IPS DF 6.9 (cell line): ENCODE measurements around the gene KLC3.

Source experiments
- DNase-seq: peaks from one replicate; pipeline ENCODE4 v3.0.0-alpha.2; 2013; ENCODE audit warnings: low read depth, low spot score
- H3K27ac ChIP-seq: one replicate; pipeline ENCODE4 v1.5.1; 2013; ENCODE audit warnings: low read length, control low read depth
- H3K27me3 ChIP-seq: 2 replicates; pipeline ENCODE4 v1.6.1; 2013; ENCODE audit warnings: mild to moderate bottlenecking, low read length; ENCODE audit not compliant: control insufficient read depth, insufficient read depth
- H3K36me3 ChIP-seq: 2 replicates; pipeline ENCODE4 v1.6.1; 2013; ENCODE audit warnings: low read length; ENCODE audit not compliant: control insufficient read depth, insufficient read depth
- H3K4me1 ChIP-seq: 2 replicates; pipeline ENCODE4 v1.6.1; 2013; ENCODE audit warnings: low read length; ENCODE audit not compliant: control insufficient read depth, insufficient read depth
- H3K4me3 ChIP-seq: 2 replicates; pipeline ENCODE4 v1.5.1; 2013; ENCODE audit warnings: mild to moderate bottlenecking, low read length
- H3K9me3 ChIP-seq: 2 replicates; pipeline ENCODE4 v1.6.1; 2013; ENCODE audit warnings: low read length, inconsistent platforms; ENCODE audit not compliant: control insufficient read depth, insufficient read depth
- WGBS: extraction: QIAGEN DNeasy Blood & Tissue Kit; methylation state at CpG from one replicate; pipeline ENCODE4 v1.1.7; 2013; ENCODE audit warnings: mixed read lengths, missing lambda C conversion rate; ENCODE audit not compliant: insufficient read length, insufficient coverage; 5-methylcytosine and 5-hydroxymethylcytosine counted together

Gene KLC3

DNA sequence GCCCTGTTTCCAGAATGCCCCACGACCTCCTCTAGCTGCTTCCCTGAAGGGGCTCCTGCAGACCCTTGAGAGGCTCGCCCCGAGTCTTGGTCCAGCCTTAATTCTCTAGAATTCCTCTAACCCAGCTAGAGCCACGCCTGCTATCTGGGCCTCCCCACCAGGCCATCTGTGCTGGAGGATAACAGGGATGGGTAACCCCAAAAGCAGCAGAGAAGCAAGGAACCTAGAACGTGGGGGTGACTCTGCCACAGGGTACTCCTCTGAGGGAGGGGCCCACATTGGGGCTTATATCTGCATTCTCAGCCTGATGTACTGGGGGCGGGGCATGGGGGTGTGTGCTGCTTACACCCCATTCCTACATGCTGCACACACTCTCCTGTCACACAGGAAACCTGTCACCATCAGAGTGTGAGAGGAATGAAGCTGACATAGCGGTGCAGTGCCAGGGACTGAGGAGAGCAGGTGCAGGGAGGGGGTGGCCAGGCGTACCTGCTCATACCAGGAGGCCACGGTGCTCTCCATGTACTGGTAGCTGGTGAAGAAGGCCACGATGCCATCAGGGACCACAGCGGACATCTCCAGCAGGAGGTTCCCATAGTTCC, 13.8 kb downstream of the KLC3 start:
- WGBS = no CpG with 5 or more reads among the region's 11 CpGs
- DNase-seq = no peak
- H3K4me3 ChIP-seq = no peak overlapping the region
- no peak overlapping the region for H3K27ac ChIP-seq
- no peaks in the 10 kb centered on the region for H3K27me3 ChIP-seq
- peaks cover 72% of the 10 kb centered on the region for H3K36me3 ChIP-seq
- H3K4me1 ChIP-seq = no peaks in the 10 kb centered on the region
- H3K9me3 ChIP-seq = no peaks in the 10 kb centered on the region

DNA sequence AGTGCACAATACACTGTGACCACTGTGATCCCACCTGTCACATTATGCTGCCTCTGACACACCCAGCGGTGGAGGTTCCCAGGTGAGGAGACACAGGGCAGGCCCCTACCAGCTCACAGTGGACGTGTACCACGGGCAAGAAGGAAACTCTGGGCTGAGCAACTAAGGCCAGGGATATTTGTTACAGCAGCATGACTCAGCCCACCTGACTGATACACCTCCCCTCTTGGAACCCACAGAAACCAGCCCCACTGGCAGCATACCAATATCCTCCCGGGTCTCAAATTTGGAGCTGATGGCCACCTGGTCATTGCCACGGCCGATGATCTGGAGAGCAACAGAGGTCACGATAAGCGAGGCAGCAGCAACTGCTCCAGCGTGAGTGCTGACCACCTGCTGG, 14.9 kb downstream of the KLC3 start:
- DNase-seq = no peak
- Histone ChIP-seq H3K9me3 (no peaks in the 10 kb centered on the region), H3K36me3 (peaks cover 69% of the 10 kb centered on the region), H3K4me1 (no peaks in the 10 kb centered on the region), H3K4me3 (no peak overlapping the region), H3K27me3 (no peaks in the 10 kb centered on the region), H3K27ac (no peak overlapping the region)
- no CpG with 5 or more reads among the region's 9 CpGs for WGBS

GRCh38 chr19:45355910-45356309, 15.4 kb downstream of the KLC3 start:
- WGBS = no CpG with 5 or more reads among the region's 9 CpGs
- Histone ChIP-seq H3K4me1 (no peaks in the 10 kb centered on the region), H3K4me3 (no peak overlapping the region), H3K27me3 (no peaks in the 10 kb centered on the region), H3K36me3 (peaks cover 65% of the 10 kb centered on the region), H3K27ac (no peak overlapping the region), H3K9me3 (no peaks in the 10 kb centered on the region)
- DNase-seq = no peak

DNA sequence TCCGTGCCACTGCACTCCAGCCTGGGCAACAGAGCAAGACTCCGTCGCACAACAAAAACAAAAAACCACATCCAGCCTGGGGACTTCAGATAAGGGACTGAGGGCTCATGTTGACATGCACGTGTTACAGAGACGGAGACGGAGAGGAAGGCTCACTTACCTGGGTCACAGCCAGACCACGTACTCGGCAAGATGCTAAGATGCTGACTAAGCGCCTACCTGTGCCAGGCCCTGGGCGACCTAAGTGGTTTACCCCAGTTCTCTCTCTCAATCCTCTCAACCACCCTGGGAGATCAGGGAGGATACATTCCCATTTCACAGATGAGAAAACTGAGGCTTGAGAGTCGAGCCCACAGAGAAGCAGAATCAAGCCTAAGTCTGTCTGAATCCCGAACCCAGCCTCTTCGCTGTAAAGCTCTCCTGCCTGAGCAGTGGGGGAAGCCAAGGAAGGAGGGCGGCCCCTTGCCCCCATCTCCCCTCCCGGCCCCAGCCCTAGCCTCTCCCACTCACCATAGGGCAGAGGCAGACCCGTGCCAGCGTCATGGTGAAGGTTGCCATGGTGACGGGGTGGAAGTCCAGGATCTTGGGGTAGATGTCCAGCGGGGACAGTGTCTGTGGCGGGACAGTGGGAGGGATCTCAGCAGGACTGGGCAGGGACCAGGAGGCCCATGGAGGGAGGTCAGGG, 16.4 kb downstream of the KLC3 start:
- no peaks in the 10 kb centered on the region for H3K9me3 ChIP-seq
- no peaks in the 10 kb centered on the region for H3K4me1 ChIP-seq
- DNase-seq = no peak
- no peak overlapping the region for H3K27ac ChIP-seq
- no peak overlapping the region for H3K4me3 ChIP-seq
- no peaks in the 10 kb centered on the region for H3K27me3 ChIP-seq
- H3K36me3 ChIP-seq = peaks cover 61% of the 10 kb centered on the region
- WGBS = no CpG with 5 or more reads among the region's 20 CpGs

DNA sequence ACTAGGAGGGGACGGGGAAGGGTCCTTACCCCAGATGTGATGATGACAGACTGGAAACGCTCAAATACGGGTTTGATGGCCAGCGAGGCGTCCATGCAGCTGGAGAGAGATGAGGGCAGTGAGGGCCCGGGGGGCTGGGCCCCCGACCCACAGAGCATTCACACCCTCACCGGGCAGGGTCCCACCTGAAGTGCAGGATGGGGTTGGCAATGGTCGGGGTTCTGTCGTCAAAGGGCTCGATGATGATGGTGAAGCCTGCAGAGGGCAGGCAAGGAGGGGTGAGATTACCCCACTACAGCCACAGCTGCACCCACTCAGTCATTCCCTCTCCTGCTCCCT, 16.9 kb downstream of the KLC3 start:
- Histone ChIP-seq H3K9me3 (no peaks in the 10 kb centered on the region), H3K27ac (no peak overlapping the region), H3K27me3 (no peaks in the 10 kb centered on the region), H3K4me1 (no peaks in the 10 kb centered on the region), H3K4me3 (no peak overlapping the region), H3K36me3 (peaks cover 61% of the 10 kb centered on the region)
- no CpG with 5 or more reads among the region's 11 CpGs for WGBS
- DNase-seq = no peak

DNA sequence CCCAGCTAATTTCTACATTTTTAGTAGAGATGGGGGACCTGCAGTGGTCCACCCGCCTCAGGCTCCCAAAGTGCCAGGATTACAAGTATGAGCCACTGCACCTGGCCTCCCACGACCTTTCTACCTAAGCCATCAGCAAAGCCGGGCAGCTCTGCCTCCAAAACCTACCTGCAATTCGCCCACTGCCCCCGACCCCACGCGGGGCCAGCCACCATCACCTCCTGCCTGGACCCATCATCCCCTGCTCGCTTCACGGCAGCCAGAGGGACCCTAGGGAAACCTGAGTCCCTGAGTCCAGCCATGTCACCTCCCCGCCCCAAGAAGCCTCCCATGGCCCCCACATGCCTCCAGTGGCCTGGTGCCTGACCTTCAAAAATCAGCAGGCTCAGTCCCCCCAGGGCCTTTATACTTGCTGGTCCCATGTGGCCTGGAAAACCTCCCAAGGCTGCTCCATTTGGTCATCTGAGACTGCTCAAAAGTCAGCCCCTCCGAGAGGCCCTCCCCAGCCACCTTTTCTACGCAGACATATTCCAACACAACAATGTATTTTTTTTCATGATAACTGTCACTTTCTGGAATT, 17.8 kb downstream of the KLC3 start:
- no peaks in the 10 kb centered on the region for H3K27me3 ChIP-seq

GRCh38 chr19:45361608-45362007, 21.1 kb downstream of the KLC3 start:
- H3K27ac ChIP-seq = no peak overlapping the region
- no peaks in the 10 kb centered on the region for H3K27me3 ChIP-seq
- H3K9me3 ChIP-seq = no peaks in the 10 kb centered on the region
- no peaks in the 10 kb centered on the region for H3K4me1 ChIP-seq
- H3K4me3 ChIP-seq = no peak overlapping the region
- WGBS = no CpG with 5 or more reads among the region's 14 CpGs
- H3K36me3 ChIP-seq = peaks cover 53% of the 10 kb centered on the region
- no peak for DNase-seq

More for the DNA sequence above, 17.8 kb downstream of the KLC3 start:
- Histone ChIP-seq H3K27ac (no peak overlapping the region), H3K9me3 (no peaks in the 10 kb centered on the region), H3K36me3 (peaks cover 61% of the 10 kb centered on the region), H3K4me3 (no peak overlapping the region), H3K4me1 (no peaks in the 10 kb centered on the region)
- no CpG with 5 or more reads among the region's 12 CpGs for WGBS
- no peak for DNase-seq

DNA sequence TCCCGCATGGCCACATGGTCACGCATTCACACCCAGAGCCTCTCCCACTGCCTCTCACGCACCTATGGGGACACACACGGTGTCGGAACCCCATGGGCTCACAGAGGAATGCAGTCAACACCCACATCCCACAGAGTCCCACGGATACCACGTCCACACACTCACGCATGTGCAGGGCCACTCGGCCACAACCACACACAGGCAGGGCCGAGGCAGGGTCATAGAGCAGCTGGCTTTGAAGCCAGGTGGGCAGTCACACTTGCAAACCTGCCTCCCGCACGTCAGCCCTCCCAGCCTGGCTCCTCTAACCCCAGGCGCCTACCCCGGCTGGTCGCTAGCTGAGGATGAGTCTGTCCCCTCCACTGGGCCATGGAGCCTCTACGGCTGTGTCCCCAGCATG, 21.7 kb downstream of the KLC3 start:
- H3K9me3 ChIP-seq = no peaks in the 10 kb centered on the region
- no peak for DNase-seq
- H3K4me1 ChIP-seq = no peaks in the 10 kb centered on the region
- WGBS = no CpG with 5 or more reads among the region's 16 CpGs
- no peaks in the 10 kb centered on the region for H3K27me3 ChIP-seq
- no peak overlapping the region; the same call in 1 of the 2 replicates for H3K4me3 ChIP-seq
- H3K27ac ChIP-seq = no peak overlapping the region
- H3K36me3 ChIP-seq = peaks cover 46% of the 10 kb centered on the region

GRCh38 chr19:45363861-45364459, 23.4 kb downstream of the KLC3 start:
- H3K4me3 ChIP-seq = no peak overlapping the region
- H3K4me1 ChIP-seq = peaks cover 2% of the 10 kb centered on the region
- H3K27me3 ChIP-seq = no peaks in the 10 kb centered on the region
- no peak overlapping the region for H3K27ac ChIP-seq
- no peak for DNase-seq
- H3K36me3 ChIP-seq = peaks cover 39% of the 10 kb centered on the region
- no peaks in the 10 kb centered on the region; the same call in 1 of the 2 replicates for H3K9me3 ChIP-seq
- WGBS = no CpG with 5 or more reads among the region's 44 CpGs

- peaks cover 35% of the 10 kb centered on the region for H3K36me3 ChIP-seq
- H3K4me3 ChIP-seq = no peak overlapping the region
- no peaks in the 10 kb centered on the region for H3K27me3 ChIP-seq
- H3K9me3 ChIP-seq = no peaks in the 10 kb centered on the region; the same call in 1 of the 2 replicates
- WGBS = no CpG with 5 or more reads among the region's 12 CpGs
- no peak for DNase-seq
- H3K27ac ChIP-seq = no peak overlapping the region
- H3K4me1 ChIP-seq = peaks cover 4% of the 10 kb centered on the region
Observed at GRCh38 chr19:45364696-45365095, 24.1 kb downstream of the KLC3 start.
